Lower leg skin (tissue), 3 donors: Measurements from ENCODE around the gene CCDC14.

Experiments used
- CTCF ChIP-seq, 3 donors: fragments of 450-650 bp; IDR thresholded peaks; one replicate each; pipeline ENCODE4 v1.5.1; 2016; ENCODE audit warnings: antibody characterized with exemption in 3 of 3, mild to moderate bottlenecking in 3 of 3, moderate library complexity in 2 of 3
- POLR2A ChIP-seq, 2 donors: fragments of 450-650 bp; IDR thresholded peaks; one replicate each; pipeline ENCODE4 v1.6.1; 2016 to 2017; ENCODE audit warnings: antibody characterized with exemption in 2 of 2, mild to moderate bottlenecking in 1 of 2, moderate library complexity in 1 of 2

GRCh38 chr3:123980539-123980938, 19.5 kb upstream of the CCDC14 start:
- TF ChIP-seq CTCF (IDR thresholded peaks at IDR 0.05), result no peak
- TF ChIP-seq POLR2A (IDR thresholded peaks at IDR 0.05), result no peak
